C4-2B (cell line): ENCODE data around the gene IL20.

Source experiments
- CTCF ChIP-seq: fragments of 450-650 bp; conservative IDR thresholded peaks from 2 replicates; pipeline ENCODE4 v1.5.1; 2017; ENCODE audit warnings: mild to moderate bottlenecking
- ZFX ChIP-seq: fragments of 450-650 bp; IDR thresholded peaks from 2 replicates; pipeline ENCODE4 v1.6.1; 2017

GRCh38 chr1:206847946-206848345 is 17.5 kb upstream of the IL20 start:
- TF ChIP-seq CTCF = no peak
- TF ChIP-seq ZFX = no peak
